K562 (cell line): ENCODE data around the gene TRIM33.

ENCODE experiments used
- CHD2 ChIP-seq: IDR thresholded peaks from 2 replicates; pipeline ENCODE4 v1.6.1; 2011; ENCODE audit warnings: low read depth, low read length
- SETDB1 ChIP-seq: IDR thresholded peaks from one replicate; pipeline ENCODE4 v1.6.1; 2012; ENCODE audit warnings: low read length, control low read depth, inconsistent platforms
- TCF7L2 ChIP-seq: fragments of 150-350 bp; IDR thresholded peaks from 2 replicates; pipeline ENCODE4 v1.6.1; 2016; ENCODE audit warnings: low read depth, mild to moderate bottlenecking, low read length, moderate library complexity
- ZKSCAN1 ChIP-seq: fragments of 150-350 bp; IDR thresholded peaks from 2 replicates; pipeline ENCODE4 v1.6.1; 2016; ENCODE audit warnings: low read depth, low read length
- ZKSCAN8 ChIP-seq: fragments of 200-800 bp; sonication (Bioruptor generic); IDR thresholded peaks from 2 replicates; pipeline ENCODE4 v1.6.1; 2016; ENCODE audit warnings: missing genetic modification characterization, missing compliant biosample characterization
- ZNF436 ChIP-seq: fragments of 250-450, 450-650 bp; sonication (Bioruptor Pico); formaldehyde crosslinking; IDR thresholded peaks from 2 replicates; pipeline ENCODE4 v1.7.0; 2020; ENCODE audit warnings: mild to moderate bottlenecking
- ZSCAN32 ChIP-seq: fragments of 450-650 bp; formaldehyde crosslinking; IDR thresholded peaks from 2 replicates; pipeline ENCODE4 v1.4.0; 2020; ENCODE audit warnings: mild to moderate bottlenecking, moderate library complexity
- TF ChIP-seq, protein P1 (sequence below), 3 experiments: fragments of 200-800 bp in 1 of 3; fragments of 250-450 bp in 1 of 3; fragments of 450-650 bp in 1 of 3; sonication (Bioruptor Pico) in 1 of 3; sonication (Bioruptor generic) in 1 of 3; formaldehyde crosslinking in 1 of 3; IDR thresholded peaks; 2 replicates each; pipeline versions ENCODE4 v1.6.1 to v1.8.0; 2016 to 2022; ENCODE audit warnings: mild to moderate bottlenecking in 2 of 3, missing genetic modification characterization in 2 of 3, missing compliant biosample characterization in 1 of 3, moderate library complexity in 1 of 3
- TF ChIP-seq, protein P2 (sequence below): fragments of 450-650 bp; formaldehyde crosslinking; IDR thresholded peaks from 2 replicates; pipeline ENCODE4 v1.4.0; 2022; ENCODE audit warnings: missing genetic modification characterization
- TF ChIP-seq, protein P3 (sequence below): IDR thresholded peaks from 3 replicates; pipeline ENCODE4 v1.6.1; 2011; ENCODE audit warnings: borderline replicate concordance, mild to moderate bottlenecking; ENCODE audit not compliant: insufficient read length, insufficient read depth
- TF ChIP-seq, protein P4 (sequence below), 3 experiments: IDR thresholded peaks in 2 of 3; conservative IDR thresholded peaks in 1 of 3; 2 replicates each; pipeline ENCODE4 v1.5.1; 2011 to 2012; ENCODE audit warnings: low read length in 3 of 3, mild to moderate bottlenecking in 3 of 3, control low read depth in 2 of 3, improper control_type of control experiment in 1 of 3, inconsistent platforms in 1 of 3, low read depth in 1 of 3, mixed read lengths in 1 of 3, moderate library complexity in 1 of 3; ENCODE audit not compliant: insufficient read depth in 2 of 3

DNA sequence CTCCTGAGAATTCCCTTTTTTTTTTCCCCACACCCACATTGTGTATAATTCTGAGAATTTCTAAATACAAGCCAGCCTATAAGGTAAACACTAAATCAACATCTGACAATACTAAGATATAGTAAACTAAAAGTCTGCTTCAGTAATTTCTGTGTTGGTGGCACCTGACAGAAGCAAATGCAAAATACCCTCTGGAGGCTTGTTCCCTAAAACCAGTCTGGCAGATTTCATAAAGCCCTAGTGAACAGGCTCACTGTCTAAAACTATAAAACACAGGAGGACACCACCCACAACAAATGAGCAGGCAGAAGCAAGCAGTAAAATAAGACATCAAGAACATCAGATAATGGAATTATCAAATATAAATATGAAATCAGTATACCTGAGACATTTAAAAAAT, 11.5 kb downstream of the TRIM33 start:
- TF ChIP-seq, protein P1, sequence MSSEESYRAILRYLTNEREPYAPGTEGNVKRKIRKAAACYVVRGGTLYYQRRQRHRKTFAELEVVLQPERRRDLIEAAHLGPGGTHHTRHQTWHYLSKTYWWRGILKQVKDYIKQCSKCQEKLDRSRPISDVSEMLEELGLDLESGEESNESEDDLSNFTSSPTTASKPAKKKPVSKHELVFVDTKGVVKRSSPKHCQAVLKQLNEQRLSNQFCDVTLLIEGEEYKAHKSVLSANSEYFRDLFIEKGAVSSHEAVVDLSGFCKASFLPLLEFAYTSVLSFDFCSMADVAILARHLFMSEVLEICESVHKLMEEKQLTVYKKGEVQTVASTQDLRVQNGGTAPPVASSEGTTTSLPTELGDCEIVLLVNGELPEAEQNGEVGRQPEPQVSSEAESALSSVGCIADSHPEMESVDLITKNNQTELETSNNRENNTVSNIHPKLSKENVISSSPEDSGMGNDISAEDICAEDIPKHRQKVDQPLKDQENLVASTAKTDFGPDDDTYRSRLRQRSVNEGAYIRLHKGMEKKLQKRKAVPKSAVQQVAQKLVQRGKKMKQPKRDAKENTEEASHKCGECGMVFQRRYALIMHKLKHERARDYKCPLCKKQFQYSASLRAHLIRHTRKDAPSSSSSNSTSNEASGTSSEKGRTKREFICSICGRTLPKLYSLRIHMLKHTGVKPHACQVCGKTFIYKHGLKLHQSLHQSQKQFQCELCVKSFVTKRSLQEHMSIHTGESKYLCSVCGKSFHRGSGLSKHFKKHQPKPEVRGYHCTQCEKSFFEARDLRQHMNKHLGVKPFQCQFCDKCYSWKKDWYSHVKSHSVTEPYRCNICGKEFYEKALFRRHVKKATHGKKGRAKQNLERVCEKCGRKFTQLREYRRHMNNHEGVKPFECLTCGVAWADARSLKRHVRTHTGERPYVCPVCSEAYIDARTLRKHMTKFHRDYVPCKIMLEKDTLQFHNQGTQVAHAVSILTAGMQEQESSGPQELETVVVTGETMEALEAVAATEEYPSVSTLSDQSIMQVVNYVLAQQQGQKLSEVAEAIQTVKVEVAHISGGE (CRISPR knock-in tag; IDR thresholded peaks at IDR 0.05) = no peak
- no peak for TF ChIP-seq TCF7L2
- TF ChIP-seq ZKSCAN1 = no peak
- no peak for TF ChIP-seq ZNF436 (CRISPR knock-in tag)
- no peak for TF ChIP-seq ZSCAN32 (CRISPR knock-in tag)
- TF ChIP-seq, protein P2, sequence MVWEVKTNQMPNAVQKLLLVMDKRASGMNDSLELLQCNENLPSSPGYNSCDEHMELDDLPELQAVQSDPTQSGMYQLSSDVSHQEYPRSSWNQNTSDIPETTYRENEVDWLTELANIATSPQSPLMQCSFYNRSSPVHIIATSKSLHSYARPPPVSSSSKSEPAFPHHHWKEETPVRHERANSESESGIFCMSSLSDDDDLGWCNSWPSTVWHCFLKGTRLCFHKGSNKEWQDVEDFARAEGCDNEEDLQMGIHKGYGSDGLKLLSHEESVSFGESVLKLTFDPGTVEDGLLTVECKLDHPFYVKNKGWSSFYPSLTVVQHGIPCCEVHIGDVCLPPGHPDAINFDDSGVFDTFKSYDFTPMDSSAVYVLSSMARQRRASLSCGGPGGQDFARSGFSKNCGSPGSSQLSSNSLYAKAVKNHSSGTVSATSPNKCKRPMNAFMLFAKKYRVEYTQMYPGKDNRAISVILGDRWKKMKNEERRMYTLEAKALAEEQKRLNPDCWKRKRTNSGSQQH (CRISPR knock-in tag) = no peak
- no peak for TF ChIP-seq ZKSCAN8 (CRISPR knock-in tag)
- TF ChIP-seq, protein P3, sequence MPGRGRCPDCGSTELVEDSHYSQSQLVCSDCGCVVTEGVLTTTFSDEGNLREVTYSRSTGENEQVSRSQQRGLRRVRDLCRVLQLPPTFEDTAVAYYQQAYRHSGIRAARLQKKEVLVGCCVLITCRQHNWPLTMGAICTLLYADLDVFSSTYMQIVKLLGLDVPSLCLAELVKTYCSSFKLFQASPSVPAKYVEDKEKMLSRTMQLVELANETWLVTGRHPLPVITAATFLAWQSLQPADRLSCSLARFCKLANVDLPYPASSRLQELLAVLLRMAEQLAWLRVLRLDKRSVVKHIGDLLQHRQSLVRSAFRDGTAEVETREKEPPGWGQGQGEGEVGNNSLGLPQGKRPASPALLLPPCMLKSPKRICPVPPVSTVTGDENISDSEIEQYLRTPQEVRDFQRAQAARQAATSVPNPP = no peak
- no peak for TF ChIP-seq CHD2
- TF ChIP-seq, protein P4, sequence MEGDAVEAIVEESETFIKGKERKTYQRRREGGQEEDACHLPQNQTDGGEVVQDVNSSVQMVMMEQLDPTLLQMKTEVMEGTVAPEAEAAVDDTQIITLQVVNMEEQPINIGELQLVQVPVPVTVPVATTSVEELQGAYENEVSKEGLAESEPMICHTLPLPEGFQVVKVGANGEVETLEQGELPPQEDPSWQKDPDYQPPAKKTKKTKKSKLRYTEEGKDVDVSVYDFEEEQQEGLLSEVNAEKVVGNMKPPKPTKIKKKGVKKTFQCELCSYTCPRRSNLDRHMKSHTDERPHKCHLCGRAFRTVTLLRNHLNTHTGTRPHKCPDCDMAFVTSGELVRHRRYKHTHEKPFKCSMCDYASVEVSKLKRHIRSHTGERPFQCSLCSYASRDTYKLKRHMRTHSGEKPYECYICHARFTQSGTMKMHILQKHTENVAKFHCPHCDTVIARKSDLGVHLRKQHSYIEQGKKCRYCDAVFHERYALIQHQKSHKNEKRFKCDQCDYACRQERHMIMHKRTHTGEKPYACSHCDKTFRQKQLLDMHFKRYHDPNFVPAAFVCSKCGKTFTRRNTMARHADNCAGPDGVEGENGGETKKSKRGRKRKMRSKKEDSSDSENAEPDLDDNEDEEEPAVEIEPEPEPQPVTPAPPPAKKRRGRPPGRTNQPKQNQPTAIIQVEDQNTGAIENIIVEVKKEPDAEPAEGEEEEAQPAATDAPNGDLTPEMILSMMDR (IDR thresholded peaks at IDR 0.05 in 2 of 3, conservative IDR thresholded peaks at IDR 0.05 in 1 of 3; ENCODE audit: insufficient read depth in 2 of 3, low read depth in 1 of 3, low read length in 3 of 3) = no peak
- TF ChIP-seq SETDB1 = no peak
